Caco-2 (cell line): Measurements from ENCODE around the gene DPAGT1. TPM values are rescaled to one million over a fixed set of nuclear protein-coding genes. Genes with fewer than 3 reads are reported as not detected.

ENCODE experiments used
- BruUV-seq: library from RNA; stranded (reverse); fragments of 400-500 nt; replicated peaks from 2 replicates; lab custom pipeline; 2021; lab: Mats Ljungman, UMichigan
- CTCF ChIA-PET: fragments of 300-600 bp; sonication (Branson Sonifier 250); formaldehyde crosslinking; loops from one replicate; lab custom pipeline; 2022; ENCODE audit warnings: antibody characterized with exemption; lab: Charles Lee
- POLR2A ChIA-PET: fragments of 300-600 bp; sonication (Branson Sonifier 250); formaldehyde crosslinking; loops from one replicate; lab custom pipeline; 2022; ENCODE audit warnings: antibody characterized with exemption; lab: Charles Lee
- DNase-seq, 2 experiments: peaks; one replicate each; pipeline versions ENCODE4 v3.0.0 to v3.0.0-alpha.2; 2020 to 2022
- H3K27me3 ChIP-seq: replicated peaks from 2 replicates; pipeline ENCODE4 v1.6.0; 2011; ENCODE audit warnings: low read length; ENCODE audit not compliant: control insufficient read depth, insufficient read depth
- H3K36me3 ChIP-seq: 2 replicates; pipeline ENCODE4 v1.5.1; 2011; ENCODE audit warnings: low read length; ENCODE audit not compliant: control insufficient read depth, insufficient read depth
- H3K4me1 ChIP-seq: fragments of 250-450 bp; sonication (Bioruptor Pico); 2 replicates; pipeline ENCODE4 v1.5.1; 2020; ENCODE audit warnings: mild to moderate bottlenecking
- H3K4me3 ChIP-seq: 2 replicates; pipeline ENCODE4 v1.5.1; 2011; ENCODE audit warnings: low read depth, mild to moderate bottlenecking, control low read depth, low read length
- H3K9me3 ChIP-seq: fragments of 250-450 bp; sonication (Bioruptor Pico); 2 replicates; pipeline ENCODE4 v1.5.1; 2020; ENCODE audit warnings: mild to moderate bottlenecking, moderate library complexity
- H3K27ac Mint-ChIP-seq: one replicate; pipeline ENCODE4 v1.8.0; 2022; ENCODE audit warnings: mixed read lengths; ENCODE audit not compliant: unreplicated experiment
- H3K27me3 Mint-ChIP-seq: one replicate; pipeline ENCODE4 v1.8.0; 2022; ENCODE audit warnings: mixed read lengths; ENCODE audit not compliant: insufficient read depth, unreplicated experiment
- H3K36me3 Mint-ChIP-seq: one replicate; pipeline ENCODE4 v1.8.0; 2022; ENCODE audit warnings: mild to moderate bottlenecking, mixed read lengths; ENCODE audit not compliant: insufficient read depth, unreplicated experiment
- H3K4me1 Mint-ChIP-seq: one replicate; pipeline ENCODE4 v1.8.0; 2022; ENCODE audit warnings: low read depth, mixed read lengths; ENCODE audit not compliant: unreplicated experiment
- H3K4me3 Mint-ChIP-seq: one replicate; pipeline ENCODE4 v1.8.0; 2022; ENCODE audit warnings: mild to moderate bottlenecking, moderate library complexity, mixed read lengths; ENCODE audit not compliant: unreplicated experiment
- H3K9me3 Mint-ChIP-seq: one replicate; pipeline ENCODE4 v1.8.0; 2022; ENCODE audit warnings: mixed read lengths; ENCODE audit not compliant: unreplicated experiment
- intact Hi-C: fragments of 100-400 bp; cut with micrococcal nuclease; formaldehyde crosslinking; loops from one replicate; pipeline ENCODE4 v1.10.0; 2022; ENCODE audit not compliant: unreplicated experiment
- total RNA-seq: library from RNA; stranded (reverse); gene quantifications from 2 replicates; pipeline ENCODE4 v1.2.3, GENCODE V29; 2022
- TF ChIP-seq, protein P1 (sequence below), 2 experiments: fragments of 200-600 bp in 1 of 2; IDR thresholded peaks; 1 replicate in 1 of 2; 2 replicates in 1 of 2; pipeline versions ENCODE4 v1.5.1 to v1.8.0; 2011 to 2022; ENCODE audit warnings: antibody characterized with exemption in 1 of 2, control low read depth in 1 of 2, inconsistent platforms in 1 of 2, low read depth in 1 of 2, low read length in 1 of 2, mild to moderate bottlenecking in 1 of 2, moderate library complexity in 1 of 2; ENCODE audit not compliant: insufficient read depth in 1 of 2, severe bottlenecking in 1 of 2, unreplicated experiment in 1 of 2

Gene DPAGT1
- total RNA-seq, 1 experiment from 2014 or later, result 117 TPM

DNA sequence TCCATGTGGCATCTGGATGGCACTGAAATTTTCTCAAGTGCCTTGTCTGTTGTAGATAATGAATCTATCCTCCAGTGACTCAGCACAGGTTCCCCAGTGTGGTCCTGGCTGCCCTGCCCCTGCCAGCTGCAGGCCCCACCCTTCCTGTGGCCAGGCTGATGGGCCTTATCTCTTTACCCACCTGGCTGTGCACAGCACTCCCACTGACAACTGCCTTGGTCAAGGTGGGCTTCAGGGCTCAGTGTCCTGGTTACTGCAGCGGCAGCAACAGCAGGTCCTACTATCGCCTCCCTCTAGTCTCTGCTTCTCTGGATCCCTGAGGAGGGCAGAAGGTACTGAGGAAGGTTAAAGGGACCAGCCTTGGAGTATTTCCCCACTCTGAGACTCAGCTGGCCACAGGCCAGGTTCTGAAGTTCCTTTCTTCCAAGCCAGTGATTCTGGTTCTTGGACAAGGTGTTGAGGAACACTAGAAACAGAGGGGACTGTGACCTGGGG is 13.9 kb downstream of the DPAGT1 start:
- H3K4me1 ChIP-seq, result peaks cover 14% of the 10 kb centered on the region
- H3K36me3 ChIP-seq, result peaks cover 2% of the 10 kb centered on the region
- intact Hi-C loops, result no loop called here
- no peak overlapping the region for H3K4me3 ChIP-seq
- no TSS peak for BruUV-seq
- CTCF ChIA-PET, result no interaction called here
- H3K9me3 Mint-ChIP-seq, result no peaks in the 10 kb centered on the region
- no peak overlapping the region for H3K4me3 Mint-ChIP-seq
- TF ChIP-seq, protein P1, sequence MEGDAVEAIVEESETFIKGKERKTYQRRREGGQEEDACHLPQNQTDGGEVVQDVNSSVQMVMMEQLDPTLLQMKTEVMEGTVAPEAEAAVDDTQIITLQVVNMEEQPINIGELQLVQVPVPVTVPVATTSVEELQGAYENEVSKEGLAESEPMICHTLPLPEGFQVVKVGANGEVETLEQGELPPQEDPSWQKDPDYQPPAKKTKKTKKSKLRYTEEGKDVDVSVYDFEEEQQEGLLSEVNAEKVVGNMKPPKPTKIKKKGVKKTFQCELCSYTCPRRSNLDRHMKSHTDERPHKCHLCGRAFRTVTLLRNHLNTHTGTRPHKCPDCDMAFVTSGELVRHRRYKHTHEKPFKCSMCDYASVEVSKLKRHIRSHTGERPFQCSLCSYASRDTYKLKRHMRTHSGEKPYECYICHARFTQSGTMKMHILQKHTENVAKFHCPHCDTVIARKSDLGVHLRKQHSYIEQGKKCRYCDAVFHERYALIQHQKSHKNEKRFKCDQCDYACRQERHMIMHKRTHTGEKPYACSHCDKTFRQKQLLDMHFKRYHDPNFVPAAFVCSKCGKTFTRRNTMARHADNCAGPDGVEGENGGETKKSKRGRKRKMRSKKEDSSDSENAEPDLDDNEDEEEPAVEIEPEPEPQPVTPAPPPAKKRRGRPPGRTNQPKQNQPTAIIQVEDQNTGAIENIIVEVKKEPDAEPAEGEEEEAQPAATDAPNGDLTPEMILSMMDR (IDR thresholded peaks at IDR 0.05; ENCODE audit: insufficient read depth in 1 of 2, low read depth in 1 of 2, low read length in 1 of 2, severe bottlenecking in 1 of 2, unreplicated experiment in 1 of 2), result no peak
- no peaks in the 10 kb centered on the region for H3K27me3 ChIP-seq
- POLR2A ChIA-PET, result no interaction called here
- peaks cover 45% of the 10 kb centered on the region for H3K36me3 Mint-ChIP-seq
- H3K27ac Mint-ChIP-seq, result no peak overlapping the region
- no peaks in the 10 kb centered on the region for H3K9me3 ChIP-seq
- H3K4me1 Mint-ChIP-seq, result peaks cover 7% of the 10 kb centered on the region
- DNase-seq, result no peak
- H3K27me3 Mint-ChIP-seq, result no peaks in the 10 kb centered on the region

DNA sequence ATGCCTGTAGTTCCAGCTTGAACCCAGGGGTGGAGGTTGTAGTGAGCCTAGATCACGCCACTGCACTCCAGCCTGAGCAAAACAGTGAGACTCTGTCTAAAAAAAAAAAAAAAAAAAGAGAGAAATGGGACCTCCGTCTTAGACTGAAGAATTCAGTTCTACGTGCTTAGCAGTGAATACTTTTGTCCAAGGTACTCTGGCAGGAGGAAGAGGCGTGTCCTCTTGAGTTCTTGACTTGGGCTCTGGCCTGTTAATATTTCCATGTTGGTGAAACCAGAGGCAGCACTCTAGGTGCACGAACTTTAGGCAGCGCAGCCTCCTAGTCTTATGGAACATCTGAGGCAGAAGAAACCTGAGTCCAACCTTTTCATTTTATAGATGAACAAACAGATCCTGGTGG is 14.5 kb downstream of the DPAGT1 start:
- intact Hi-C loops, result no loop called here
- DNase-seq, result no peak
- peaks cover 43% of the 10 kb centered on the region for H3K36me3 Mint-ChIP-seq
- ChIA-PET CTCF (interaction anchor here (0.8 kb wide), 1 partner anchor 69 kb away, joined by 3 read pairs; no protein-coding TSS in a partner anchor), POLR2A (interaction anchor here (0.6 kb wide), 1 partner anchor 296 kb away, joined by 3 read pairs; the partner anchor contains the start of gene DDX6)
- no peaks in the 10 kb centered on the region for H3K36me3 ChIP-seq
- H3K9me3 Mint-ChIP-seq, result no peaks in the 10 kb centered on the region
- peaks cover 11% of the 10 kb centered on the region for H3K4me1 ChIP-seq
- no peaks in the 10 kb centered on the region for H3K27me3 Mint-ChIP-seq
- no peaks in the 10 kb centered on the region for H3K9me3 ChIP-seq
- peaks cover 7% of the 10 kb centered on the region for H3K4me1 Mint-ChIP-seq
- no peaks in the 10 kb centered on the region for H3K27me3 ChIP-seq
- no peak overlapping the region for H3K27ac Mint-ChIP-seq
- no peak overlapping the region for H3K4me3 Mint-ChIP-seq
- BruUV-seq, result no TSS peak
- TF ChIP-seq, protein P1 (IDR thresholded peaks at IDR 0.05; ENCODE audit: insufficient read depth in 1 of 2, low read depth in 1 of 2, low read length in 1 of 2, severe bottlenecking in 1 of 2, unreplicated experiment in 1 of 2), result no peak
- H3K4me3 ChIP-seq, result no peak overlapping the region

DNA sequence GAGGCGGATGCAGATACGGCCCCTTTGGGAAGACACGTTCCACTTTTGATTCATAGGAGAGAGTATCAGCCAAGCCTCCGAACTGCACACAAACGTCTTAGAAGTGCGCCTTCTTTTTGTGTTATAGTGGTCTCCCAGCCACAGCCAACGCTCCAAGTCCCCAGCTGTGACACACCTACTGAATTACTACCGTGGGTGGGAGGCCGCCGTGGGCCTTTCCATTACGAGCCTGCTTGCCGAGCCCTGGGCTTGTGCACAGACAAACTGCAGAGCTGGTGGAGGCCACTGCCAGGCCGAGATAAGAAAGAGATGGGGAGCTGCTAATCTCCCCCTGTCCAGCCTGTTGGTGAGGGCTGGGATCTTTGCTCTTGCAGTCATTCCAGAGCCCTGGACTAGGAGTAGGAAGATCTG is 16.2 kb downstream of the DPAGT1 start:
- no peaks in the 10 kb centered on the region for H3K27me3 ChIP-seq
- H3K4me1 ChIP-seq, result peaks cover 11% of the 10 kb centered on the region
- H3K9me3 Mint-ChIP-seq, result no peaks in the 10 kb centered on the region
- H3K4me3 ChIP-seq, result peak overlapping the region; percentile 85
- H3K27me3 Mint-ChIP-seq, result no peaks in the 10 kb centered on the region
- POLR2A ChIA-PET, result interaction anchor here (0.6 to 2.7 kb wide), 19 partner anchors 9 to 282 kb away, joined by 3 to 72 read pairs (median 6); partner anchors contain the start of genes C2CD2L, CBL, DPAGT1 and HINFP
- peak overlapping the region; percentile 98 for H3K27ac Mint-ChIP-seq
- TF ChIP-seq, protein P1 (IDR thresholded peaks at IDR 0.05; ENCODE audit: insufficient read depth in 1 of 2, low read depth in 1 of 2, low read length in 1 of 2, severe bottlenecking in 1 of 2, unreplicated experiment in 1 of 2), result no peak
- no peaks in the 10 kb centered on the region for H3K9me3 ChIP-seq
- intact Hi-C loops, result loop anchor here (1.0 to 2.0 kb wide), 3 partner anchors 10 to 55 kb away; partner anchors contain the start of genes C2CD2L and SLC37A4
- peak overlapping the region; percentile 97 for H3K4me3 Mint-ChIP-seq
- CTCF ChIA-PET, result interaction anchor here (0.5 to 3.1 kb wide), 7 partner anchors 9 to 255 kb away, joined by 3 to 19 read pairs (median 4); partner anchors contain the start of genes DPAGT1 and VPS11
- BruUV-seq, result TSS peak; percentile 90
- DNase-seq, result no peak
- H3K36me3 Mint-ChIP-seq, result peaks cover 46% of the 10 kb centered on the region
- peaks cover 7% of the 10 kb centered on the region for H3K4me1 Mint-ChIP-seq
- peaks cover 4% of the 10 kb centered on the region for H3K36me3 ChIP-seq
